B cell (primary cell): ENCODE measurements around the gene NUP62.

Experiments
- CTCF ChIP-seq: fragments of 200-600 bp; IDR thresholded peaks from one replicate; pipeline ENCODE4 v1.8.0; 2022; ENCODE audit warnings: antibody characterized with exemption, mild to moderate bottlenecking
- EZH2 ChIP-seq: IDR thresholded peaks from 2 replicates; pipeline ENCODE4 v1.6.1; 2012; ENCODE audit warnings: borderline replicate concordance, low read depth, mild to moderate bottlenecking, moderate library complexity, low read length; ENCODE audit not compliant: insufficient read depth, poor library complexity, severe bottlenecking

GRCh38 chr19:49890349-49891311 is 38.7 kb downstream of the NUP62 start:
- TF ChIP-seq CTCF, result peak; percentile 69
- TF ChIP-seq EZH2, result no peak
